Measurements from ENCODE around the gene SLC25A4. TPM values are rescaled to one million over a fixed set of nuclear protein-coding genes. Genes with fewer than 3 reads are reported as not detected.

SLC25A4 gene
- total RNA-seq, 6 experiments from 2014 or later: 24.1 to 36.7 (median 27.0) TPM

DNA sequence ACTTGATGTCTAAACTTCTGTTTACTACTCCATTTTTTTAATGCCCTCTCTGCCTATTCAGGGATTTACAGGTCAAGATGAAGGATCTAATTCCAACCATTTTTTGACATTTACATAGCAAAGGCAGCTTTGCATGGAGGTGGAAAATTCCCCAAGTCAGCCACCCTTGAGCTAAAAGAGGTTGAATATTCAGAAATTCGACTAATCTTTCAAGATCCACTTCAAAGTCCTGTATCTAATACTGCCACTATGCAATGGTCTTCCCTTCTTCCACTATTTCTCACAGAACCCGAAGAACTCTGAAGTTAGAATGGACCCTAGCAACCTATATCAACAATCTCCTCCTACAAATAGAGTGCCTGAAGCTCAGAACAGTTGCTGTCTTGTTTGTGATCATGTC, 39.2 kb downstream of the SLC25A4 start:
- H3K4me1 ChIP-seq: no peaks in the 10 kb centered on the region
- intact Hi-C loops (cut with DNase I): no loop called here

DNA sequence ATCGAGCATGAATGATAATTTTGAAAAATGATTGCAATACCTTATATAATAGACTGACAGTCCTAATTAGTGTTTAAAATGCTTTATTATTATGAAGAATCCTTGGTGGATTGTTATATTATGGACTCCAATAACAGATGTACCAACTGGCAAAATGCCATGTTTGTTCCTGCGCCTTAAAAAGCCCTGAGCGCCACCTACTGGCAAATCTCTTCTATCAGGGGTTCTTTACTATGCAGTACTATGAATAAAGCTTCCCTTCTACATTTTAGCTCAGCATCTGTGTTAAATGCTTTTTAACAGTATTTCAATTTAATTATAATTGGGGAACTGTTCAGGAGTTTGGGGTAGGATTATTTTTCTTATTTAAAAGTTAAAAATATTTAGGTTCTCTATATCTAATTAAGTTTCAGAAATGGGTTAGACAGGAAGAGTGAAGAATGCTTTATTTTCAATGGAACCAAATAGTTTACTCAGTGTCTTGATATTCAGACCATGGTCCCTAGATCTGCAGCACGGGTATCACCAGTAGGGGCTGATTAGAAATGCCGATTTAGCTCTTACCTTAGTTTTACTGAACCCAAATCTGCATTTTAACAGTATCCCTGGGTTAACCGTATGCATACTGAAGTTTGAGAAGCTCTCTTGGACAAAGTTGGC, 40.7 kb downstream of the SLC25A4 start:
- intact Hi-C loops (cut with DNase I): no loop called here
- 42% methylated on average over 6 of the region's 6 CpGs for WGBS (ENCODE audit: insufficient coverage, low coverage, low lambda C conversion rate, missing lambda C conversion rate)
- DNase-seq (peak in 2 of 3 donors; percentile 57 to 84), ATAC-seq (peak; percentile 71 to 90 (median 85))
- Histone ChIP-seq H3K27ac (no peak overlapping the region), H3K9me3 (no peaks in the 10 kb centered on the region), H3K4me3 (no peak overlapping the region), H3K4me1 (no peaks in the 10 kb centered on the region), H3K36me3 (peaks cover 0 to 4% (median 2%) of the 10 kb centered on the region in 4 donors), H3K27me3 (no peaks in the 10 kb centered on the region)
- TF ChIP-seq, protein P1, sequence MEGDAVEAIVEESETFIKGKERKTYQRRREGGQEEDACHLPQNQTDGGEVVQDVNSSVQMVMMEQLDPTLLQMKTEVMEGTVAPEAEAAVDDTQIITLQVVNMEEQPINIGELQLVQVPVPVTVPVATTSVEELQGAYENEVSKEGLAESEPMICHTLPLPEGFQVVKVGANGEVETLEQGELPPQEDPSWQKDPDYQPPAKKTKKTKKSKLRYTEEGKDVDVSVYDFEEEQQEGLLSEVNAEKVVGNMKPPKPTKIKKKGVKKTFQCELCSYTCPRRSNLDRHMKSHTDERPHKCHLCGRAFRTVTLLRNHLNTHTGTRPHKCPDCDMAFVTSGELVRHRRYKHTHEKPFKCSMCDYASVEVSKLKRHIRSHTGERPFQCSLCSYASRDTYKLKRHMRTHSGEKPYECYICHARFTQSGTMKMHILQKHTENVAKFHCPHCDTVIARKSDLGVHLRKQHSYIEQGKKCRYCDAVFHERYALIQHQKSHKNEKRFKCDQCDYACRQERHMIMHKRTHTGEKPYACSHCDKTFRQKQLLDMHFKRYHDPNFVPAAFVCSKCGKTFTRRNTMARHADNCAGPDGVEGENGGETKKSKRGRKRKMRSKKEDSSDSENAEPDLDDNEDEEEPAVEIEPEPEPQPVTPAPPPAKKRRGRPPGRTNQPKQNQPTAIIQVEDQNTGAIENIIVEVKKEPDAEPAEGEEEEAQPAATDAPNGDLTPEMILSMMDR (IDR thresholded peaks at IDR 0.05): peak; percentile 72 to 91 (median 88)
- no peak for TF ChIP-seq POLR2A (IDR thresholded peaks at IDR 0.05)

More for the DNA sequence above, 39.2 kb downstream of the SLC25A4 start:
- H3K9me3 ChIP-seq: no peaks in the 10 kb centered on the region
- no peak for ATAC-seq
- 80% methylated on average over 2 of the region's 2 CpGs for WGBS (ENCODE audit: insufficient coverage, low coverage, low lambda C conversion rate, missing lambda C conversion rate)
- H3K36me3 ChIP-seq: no peaks in the 10 kb centered on the region
- no peak for TF ChIP-seq POLR2A (IDR thresholded peaks at IDR 0.05)
- TF ChIP-seq, protein P1 (IDR thresholded peaks at IDR 0.05): no peak
- H3K27ac ChIP-seq: no peak overlapping the region
- no peaks in the 10 kb centered on the region for H3K27me3 ChIP-seq
- H3K4me3 ChIP-seq: no peak overlapping the region
- DNase-seq: no peak

DNA sequence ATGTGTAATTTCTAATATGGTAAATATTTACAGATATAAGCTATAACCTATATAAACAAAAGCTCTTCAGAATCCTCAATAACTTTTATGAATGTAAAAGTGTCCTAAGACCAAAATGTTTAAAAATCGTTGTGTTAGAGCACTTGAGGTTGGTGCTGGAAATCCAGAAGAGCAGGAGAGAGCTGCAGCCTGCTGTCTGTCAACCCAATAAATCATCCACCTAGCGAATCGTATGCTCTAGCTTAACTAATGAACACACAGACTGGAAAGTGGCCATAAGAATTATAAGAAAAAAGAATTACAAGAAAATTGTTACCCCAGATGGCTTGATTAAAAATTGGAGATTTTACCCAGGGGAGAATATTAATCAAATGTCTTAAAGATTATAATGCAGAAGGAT, 43.7 kb downstream of the SLC25A4 start:
- H3K36me3 ChIP-seq: peaks cover 0 to 19% (median 8%) of the 10 kb centered on the region in 4 donors
- H3K27me3 ChIP-seq: no peaks in the 10 kb centered on the region
- ATAC-seq (no peak), DNase-seq (no peak)
- H3K4me3 ChIP-seq: no peak overlapping the region
- no peak for TF ChIP-seq POLR2A (IDR thresholded peaks at IDR 0.05)
- H3K27ac ChIP-seq: no peak overlapping the region
- intact Hi-C loops (cut with DNase I): no loop called here
- no peaks in the 10 kb centered on the region for H3K9me3 ChIP-seq
- WGBS (ENCODE audit: insufficient coverage, low coverage, low lambda C conversion rate, missing lambda C conversion rate): 60% methylated on average over 3 of the region's 3 CpGs
- H3K4me1 ChIP-seq: no peaks in the 10 kb centered on the region

DNA sequence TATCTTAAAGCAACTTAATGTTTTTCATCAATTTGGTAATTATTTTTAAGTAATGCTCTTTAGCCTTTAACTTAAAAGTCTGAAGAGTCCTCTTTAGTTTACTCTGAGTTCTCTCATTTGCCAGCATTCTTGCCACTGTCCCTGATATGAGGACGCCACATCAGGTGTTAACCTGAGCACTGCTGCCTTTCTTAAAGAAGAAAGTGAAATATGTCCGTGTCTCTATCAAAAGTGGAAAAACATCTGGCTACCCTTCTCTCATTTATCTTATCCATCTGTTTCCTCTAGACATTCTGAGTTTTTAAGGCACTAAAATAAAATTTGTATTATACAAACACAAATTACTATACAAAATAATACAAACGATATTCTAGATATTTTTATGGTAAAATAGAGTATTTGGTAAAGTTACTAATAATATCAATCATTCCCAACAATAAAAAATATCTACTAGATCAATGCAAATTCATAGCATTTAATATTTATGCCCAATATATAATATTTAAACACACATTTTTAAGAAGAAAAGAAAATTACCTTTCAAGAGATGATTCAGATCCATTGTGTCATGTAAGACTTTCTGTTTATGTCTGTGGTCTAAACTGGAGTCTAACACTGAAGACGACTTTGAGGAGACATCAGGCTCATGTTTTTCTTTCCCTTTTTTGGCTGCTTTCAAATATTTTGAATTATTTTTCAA, 46.7 kb downstream of the SLC25A4 start:
- WGBS (ENCODE audit: insufficient coverage, low coverage, low lambda C conversion rate, missing lambda C conversion rate): 68% methylated on average over 4 of the region's 4 CpGs

More for the DNA sequence above, 46.7 kb downstream of the SLC25A4 start:
- Histone ChIP-seq H3K4me3 (no peak overlapping the region), H3K4me1 (no peaks in the 10 kb centered on the region), H3K27me3 (no peaks in the 10 kb centered on the region), H3K36me3 (peaks cover 0 to 19% (median 8%) of the 10 kb centered on the region in 4 donors), H3K27ac (no peak overlapping the region), H3K9me3 (no peaks in the 10 kb centered on the region)
- ATAC-seq (no peak), DNase-seq (no peak)
- TF ChIP-seq, protein P1 (IDR thresholded peaks at IDR 0.05): no peak
- TF ChIP-seq POLR2A (IDR thresholded peaks at IDR 0.05): no peak
- intact Hi-C loops (cut with DNase I): no loop called here

All from right lobe of liver (tissue), 6 donors.